Spinal cord (tissue), 10 donors: ENCODE data around the gene LDLR. TPM values are rescaled to one million over a fixed set of nuclear protein-coding genes. Genes with fewer than 3 reads are reported as not detected.

Source experiments
- DNase-seq, 6 donors: peaks; one replicate each; pipeline versions ENCODE4 v3.0.0 to v3.0.0-alpha.2; 2013 to 2015; ENCODE audit warnings: low spot score in 6 of 6, low read depth in 4 of 6
- H3K27ac ChIP-seq: one replicate; pipeline ENCODE4 v1.5.1; 2013; ENCODE audit warnings: low read depth, low read length, control low read depth
- H3K27me3 ChIP-seq: one replicate; pipeline ENCODE4 v1.6.1; 2013; ENCODE audit warnings: low read length; ENCODE audit not compliant: control insufficient read depth, insufficient read depth
- H3K36me3 ChIP-seq: one replicate; pipeline ENCODE4 v1.6.1; 2013; ENCODE audit warnings: low read length; ENCODE audit not compliant: control insufficient read depth, insufficient read depth
- H3K4me1 ChIP-seq: one replicate; pipeline ENCODE4 v1.6.1; 2013; ENCODE audit warnings: low read length; ENCODE audit not compliant: control insufficient read depth, insufficient read depth
- H3K4me3 ChIP-seq: one replicate; pipeline ENCODE4 v1.5.1; 2013; ENCODE audit warnings: low read depth, low read length, control low read depth
- H3K9me3 ChIP-seq: one replicate; pipeline ENCODE4 v1.6.1; 2013; ENCODE audit warnings: low read length; ENCODE audit not compliant: control insufficient read depth, insufficient read depth
- WGBS: methylation state at CpG from one replicate; pipeline ENCODE4 v1.1.5; 2013; ENCODE audit warnings: missing lambda C conversion rate; ENCODE audit not compliant: insufficient coverage; 5-methylcytosine and 5-hydroxymethylcytosine counted together
- long read RNA-seq, 4 donors: transcript quantifications; one replicate each; lab custom pipeline, GENCODE V29; 2026
- polyA plus RNA-seq, 2 donors: library from polyadenylated mRNA; unstranded; fragments of 120-200 nt; gene quantifications; one replicate each; pipeline ENCODE4 v1.2.1, GENCODE V29; 2013; ENCODE audit not compliant: insufficient read length in 2 of 2
- total RNA-seq, 2 donors: library from RNA; depleted of rRNA in 1 of 2; stranded (reverse); fragments of 120-200 nt in 1 of 2; fragments of >200 nt in 1 of 2; gene quantifications; one replicate each; pipeline versions ENCODE4 v1.2.3 to v1.2.4, GENCODE V29; 2013 to 2014
- donor health status: healthy.

Gene LDLR
- total RNA-seq (10 to 100 TPM; 30.2 to 70.9 TPM), polyA plus RNA-seq (10 to 100 TPM; 29.8 to 30.2 TPM)
- long read RNA-seq, donor 1 = 0 reads
- long read RNA-seq, donor 2, partial matches to known transcripts = 0 of 1 reads
- long read RNA-seq, donor 2, other reads (novel, unspliced or antisense) = 0 of 1 reads
- long read RNA-seq, donor 3 = 0 reads
- long read RNA-seq, donor 4, partial matches to known transcripts = 11 of 12 reads
- long read RNA-seq, donor 4, other reads (novel, unspliced or antisense) = 0 of 12 reads

- WGBS = 0% methylated on average over 36 of the region's 43 CpGs
- no peaks in the 10 kb centered on the region for H3K9me3 ChIP-seq
These were observed at the start of gene LDLR for GRCh38 chr19:11089254-11090013. Gene LDLR, plus strand, starts transcription at chr19:11089463. Its CDS starts 86 bp downstream, at chr19:11089549.

GRCh38 chr19:11041194-11041593, 48.1 kb upstream of the LDLR start:
- 92% methylated on average over 15 of the region's 33 CpGs for WGBS
- Histone ChIP-seq H3K4me1 (no peaks in the 10 kb centered on the region), H3K9me3 (no peaks in the 10 kb centered on the region), H3K27me3 (no peaks in the 10 kb centered on the region), H3K4me3 (no peak overlapping the region), H3K27ac (no peak overlapping the region), H3K36me3 (peaks cover 85% of the 10 kb centered on the region)
- no peak for DNase-seq

More at GRCh38 chr19:11089254-11090013, at the start of gene LDLR:
- Histone ChIP-seq H3K4me3 (peak within 1 kb of the TSS; percentile 85), H3K36me3 (peaks cover 7% of the 10 kb centered on the region), H3K27me3 (no peaks in the 10 kb centered on the region), H3K27ac (peak within 1 kb of the TSS; percentile 99), H3K4me1 (peaks cover 65% of the 10 kb centered on the region)
- peak in 5 of 6 donors; percentile 75 to 97 (median 87) for DNase-seq

- Histone ChIP-seq H3K4me3 (no peak overlapping the region), H3K27ac (no peak overlapping the region), H3K36me3 (peaks cover 83% of the 10 kb centered on the region), H3K27me3 (no peaks in the 10 kb centered on the region), H3K9me3 (no peaks in the 10 kb centered on the region), H3K4me1 (no peaks in the 10 kb centered on the region)
- DNase-seq = no peak
- 96% methylated on average over 4 of the region's 13 CpGs for WGBS
These were observed 47.2 kb upstream of the LDLR start for GRCh38 chr19:11041966-11042627.

- Histone ChIP-seq H3K27me3 (no peaks in the 10 kb centered on the region), H3K36me3 (peaks cover 87% of the 10 kb centered on the region), H3K9me3 (no peaks in the 10 kb centered on the region), H3K4me3 (no peak overlapping the region), H3K4me1 (no peaks in the 10 kb centered on the region), H3K27ac (no peak overlapping the region)
- DNase-seq = no peak
- WGBS = 89% methylated on average over 10 of the region's 10 CpGs
These were observed 44.8 kb upstream of the LDLR start for GRCh38 chr19:11044431-11044830.

- DNase-seq = no peak
- Histone ChIP-seq H3K27ac (no peak overlapping the region), H3K36me3 (peaks cover 88% of the 10 kb centered on the region), H3K4me3 (no peak overlapping the region), H3K9me3 (no peaks in the 10 kb centered on the region), H3K27me3 (no peaks in the 10 kb centered on the region), H3K4me1 (no peaks in the 10 kb centered on the region)
- 100% methylated on average over 2 of the region's 4 CpGs for WGBS
These were observed 43.7 kb upstream of the LDLR start for GRCh38 chr19:11045536-11045935.

GRCh38 chr19:11046605-11047354, 42.5 kb upstream of the LDLR start:
- no peak overlapping the region for H3K27ac ChIP-seq
- peaks cover 84% of the 10 kb centered on the region for H3K36me3 ChIP-seq
- no peaks in the 10 kb centered on the region for H3K4me1 ChIP-seq
- DNase-seq = no peak
- no peaks in the 10 kb centered on the region for H3K27me3 ChIP-seq
- no peaks in the 10 kb centered on the region for H3K9me3 ChIP-seq
- 93% methylated on average over 13 of the region's 14 CpGs for WGBS
- no peak overlapping the region for H3K4me3 ChIP-seq

- Histone ChIP-seq H3K27ac (no peak overlapping the region), H3K4me1 (no peaks in the 10 kb centered on the region), H3K27me3 (no peaks in the 10 kb centered on the region), H3K36me3 (peaks cover 82% of the 10 kb centered on the region), H3K4me3 (no peak overlapping the region), H3K9me3 (no peaks in the 10 kb centered on the region)
- WGBS = 57% methylated on average over 2 of the region's 4 CpGs
- DNase-seq = no peak
These were observed 41.4 kb upstream of the LDLR start for GRCh38 chr19:11047866-11048265.

- WGBS = 89% methylated on average over 9 of the region's 9 CpGs
- H3K36me3 ChIP-seq = peaks cover 83% of the 10 kb centered on the region
- peaks cover 4% of the 10 kb centered on the region for H3K4me1 ChIP-seq
- H3K9me3 ChIP-seq = no peaks in the 10 kb centered on the region
- no peak for DNase-seq
- H3K27me3 ChIP-seq = no peaks in the 10 kb centered on the region
- no peak overlapping the region for H3K4me3 ChIP-seq
- H3K27ac ChIP-seq = no peak overlapping the region
These were observed 38.7 kb upstream of the LDLR start for GRCh38 chr19:11050323-11051114.

- DNase-seq = peak in 1 of 6 donors; percentile 60
- Histone ChIP-seq H3K27ac (no peak overlapping the region), H3K4me1 (peaks cover 4% of the 10 kb centered on the region), H3K9me3 (no peaks in the 10 kb centered on the region), H3K36me3 (peaks cover 90% of the 10 kb centered on the region), H3K27me3 (no peaks in the 10 kb centered on the region), H3K4me3 (no peak overlapping the region)
- WGBS = 84% methylated on average over 4 of the region's 4 CpGs
These were observed 35.5 kb upstream of the LDLR start for GRCh38 chr19:11053817-11054195.
